ENCODE measurements around the gene RUFY1.

RUFY1 gene

GRCh38 chr5:179526978-179527377, 23.4 kb upstream of the RUFY1 start:
- H3K36me3 Mint-ChIP-seq (ENCODE audit: low read depth): no peaks in the 10 kb centered on the region
- peaks cover 16% of the 10 kb centered on the region for H3K27me3 Mint-ChIP-seq (ENCODE audit: low read depth, poor library complexity)
- H3K27ac Mint-ChIP-seq: no peak overlapping the region
- no peak for DNase-seq
- peaks cover 10% of the 10 kb centered on the region for H3K9me3 Mint-ChIP-seq
- no peak overlapping the region for H3K4me3 Mint-ChIP-seq
- TF ChIP-seq, protein P1, sequence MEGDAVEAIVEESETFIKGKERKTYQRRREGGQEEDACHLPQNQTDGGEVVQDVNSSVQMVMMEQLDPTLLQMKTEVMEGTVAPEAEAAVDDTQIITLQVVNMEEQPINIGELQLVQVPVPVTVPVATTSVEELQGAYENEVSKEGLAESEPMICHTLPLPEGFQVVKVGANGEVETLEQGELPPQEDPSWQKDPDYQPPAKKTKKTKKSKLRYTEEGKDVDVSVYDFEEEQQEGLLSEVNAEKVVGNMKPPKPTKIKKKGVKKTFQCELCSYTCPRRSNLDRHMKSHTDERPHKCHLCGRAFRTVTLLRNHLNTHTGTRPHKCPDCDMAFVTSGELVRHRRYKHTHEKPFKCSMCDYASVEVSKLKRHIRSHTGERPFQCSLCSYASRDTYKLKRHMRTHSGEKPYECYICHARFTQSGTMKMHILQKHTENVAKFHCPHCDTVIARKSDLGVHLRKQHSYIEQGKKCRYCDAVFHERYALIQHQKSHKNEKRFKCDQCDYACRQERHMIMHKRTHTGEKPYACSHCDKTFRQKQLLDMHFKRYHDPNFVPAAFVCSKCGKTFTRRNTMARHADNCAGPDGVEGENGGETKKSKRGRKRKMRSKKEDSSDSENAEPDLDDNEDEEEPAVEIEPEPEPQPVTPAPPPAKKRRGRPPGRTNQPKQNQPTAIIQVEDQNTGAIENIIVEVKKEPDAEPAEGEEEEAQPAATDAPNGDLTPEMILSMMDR (IDR thresholded peaks at IDR 0.05): no peak
- peaks cover 6% of the 10 kb centered on the region for H3K4me1 Mint-ChIP-seq

DNA sequence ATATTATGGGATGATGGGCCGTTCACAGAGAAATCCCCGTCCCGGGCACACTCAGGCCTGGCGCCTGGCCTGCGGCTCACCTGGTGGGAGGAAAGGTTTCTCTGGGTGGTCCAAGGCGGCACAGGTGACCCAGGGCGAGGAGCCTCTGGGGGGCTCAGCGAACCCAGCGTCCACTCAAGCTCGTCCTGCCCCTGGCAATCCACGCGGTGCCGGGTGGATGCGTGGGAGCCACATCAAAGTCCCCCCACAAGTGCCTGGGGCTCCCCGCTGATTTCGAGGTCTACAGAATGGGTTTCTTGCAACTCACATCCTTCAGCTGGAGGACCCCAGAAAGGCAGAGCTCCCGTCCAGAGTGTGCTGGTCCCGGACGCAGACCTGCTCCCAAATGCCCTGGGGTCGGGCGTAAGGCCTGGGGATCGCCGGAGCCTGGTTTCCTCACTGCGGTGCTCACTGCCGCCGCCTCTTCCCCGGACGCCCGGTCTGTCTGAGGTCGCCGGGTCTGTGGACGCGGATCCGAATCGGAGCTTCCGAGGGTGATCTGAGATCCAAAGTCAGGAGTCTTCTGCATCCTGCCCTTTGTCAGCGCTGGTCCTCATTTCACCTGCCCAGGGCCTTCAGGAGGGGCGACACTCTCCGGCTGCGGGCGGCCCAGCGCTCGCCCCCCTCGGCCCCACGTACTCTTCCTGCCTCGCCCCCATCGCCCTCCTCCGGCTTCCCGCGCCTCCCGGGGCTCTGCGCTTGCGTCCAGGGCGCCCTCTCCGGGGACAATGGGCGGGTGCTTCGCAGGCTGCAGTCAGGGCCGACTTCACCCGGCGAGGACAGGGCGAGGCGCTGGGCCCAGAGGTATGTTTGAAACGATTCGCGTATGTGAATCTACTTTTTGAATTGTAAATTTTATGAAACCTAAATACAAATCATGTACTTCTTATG, 20.0 kb upstream of the RUFY1 start:
- peaks cover 4% of the 10 kb centered on the region for H3K4me1 Mint-ChIP-seq
- no peak overlapping the region for H3K27ac Mint-ChIP-seq
- peaks cover 10% of the 10 kb centered on the region for H3K9me3 Mint-ChIP-seq
- peak; percentile 59 for DNase-seq
- TF ChIP-seq, protein P1 (IDR thresholded peaks at IDR 0.05): no peak
- peaks cover 14% of the 10 kb centered on the region for H3K27me3 Mint-ChIP-seq (ENCODE audit: low read depth, poor library complexity)
- no peaks in the 10 kb centered on the region for H3K36me3 Mint-ChIP-seq (ENCODE audit: low read depth)
- peak overlapping the region; percentile 25 for H3K4me3 Mint-ChIP-seq

GRCh38 chr5:179533024-179533423, 17.3 kb upstream of the RUFY1 start:
- peaks cover 11% of the 10 kb centered on the region for H3K27me3 Mint-ChIP-seq (ENCODE audit: low read depth, poor library complexity)
- H3K27ac Mint-ChIP-seq: no peak overlapping the region
- no peak overlapping the region for H3K4me3 Mint-ChIP-seq
- peaks cover 10% of the 10 kb centered on the region for H3K9me3 Mint-ChIP-seq
- H3K36me3 Mint-ChIP-seq (ENCODE audit: low read depth): no peaks in the 10 kb centered on the region
- TF ChIP-seq, protein P1 (IDR thresholded peaks at IDR 0.05): no peak
- no peak for DNase-seq
- H3K4me1 Mint-ChIP-seq: peaks cover 4% of the 10 kb centered on the region

- Mint-ChIP-seq H3K27me3 (ENCODE audit: low read depth, poor library complexity) (peaks cover 3% of the 10 kb centered on the region), H3K4me1 (peaks cover 4% of the 10 kb centered on the region), H3K9me3 (peaks cover 10% of the 10 kb centered on the region), H3K27ac (no peak overlapping the region), H3K36me3 (ENCODE audit: low read depth) (no peaks in the 10 kb centered on the region), H3K4me3 (no peak overlapping the region)
- TF ChIP-seq, protein P1 (IDR thresholded peaks at IDR 0.05): no peak
- DNase-seq: no peak
These were observed 16.4 kb upstream of the RUFY1 start for GRCh38 chr5:179533907-179534306.

DNA sequence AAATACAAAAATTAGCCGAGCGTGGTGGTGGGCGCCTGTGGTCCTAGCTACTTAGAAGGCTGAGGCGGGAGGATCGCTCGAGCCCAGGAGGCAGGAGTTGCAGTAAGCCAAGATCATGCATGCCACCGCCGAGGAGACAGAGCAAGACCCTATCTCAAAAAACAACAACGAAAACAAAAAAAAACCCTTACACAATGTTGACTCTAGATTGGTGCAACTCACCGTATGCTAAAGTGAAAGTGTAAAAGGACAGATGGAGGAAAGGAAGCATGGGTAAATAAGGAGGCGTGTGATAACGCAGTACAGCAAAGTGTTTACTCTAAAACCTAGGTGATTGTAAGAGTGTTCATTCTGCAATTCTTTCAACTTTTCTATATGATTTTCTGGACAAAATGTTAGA, 15.9 kb upstream of the RUFY1 start:
- Mint-ChIP-seq H3K4me1 (peaks cover 4% of the 10 kb centered on the region), H3K9me3 (peaks cover 9% of the 10 kb centered on the region), H3K36me3 (ENCODE audit: low read depth) (no peaks in the 10 kb centered on the region), H3K27ac (no peak overlapping the region), H3K4me3 (no peak overlapping the region), H3K27me3 (ENCODE audit: low read depth, poor library complexity) (peaks cover 6% of the 10 kb centered on the region)
- no peak for DNase-seq
- TF ChIP-seq, protein P1 (IDR thresholded peaks at IDR 0.05): no peak

GRCh38 chr5:179536676-179537075, 13.7 kb upstream of the RUFY1 start:
- TF ChIP-seq, protein P1 (IDR thresholded peaks at IDR 0.05): no peak
- H3K27ac Mint-ChIP-seq: no peak overlapping the region
- H3K27me3 Mint-ChIP-seq (ENCODE audit: low read depth, poor library complexity): peaks cover 6% of the 10 kb centered on the region
- H3K36me3 Mint-ChIP-seq (ENCODE audit: low read depth): no peaks in the 10 kb centered on the region
- no peak overlapping the region for H3K4me3 Mint-ChIP-seq
- H3K9me3 Mint-ChIP-seq: peaks cover under 1% of the 10 kb centered on the region
- H3K4me1 Mint-ChIP-seq: peaks cover under 1% of the 10 kb centered on the region
- DNase-seq: no peak

Data from nephron progenitor cell (in vitro differentiated cells).